Activated naive CD8-positive, alpha-beta T cell (primary cell): ENCODE measurements around the gene C11orf58.

ENCODE experiments used
- H3K27ac Mint-ChIP-seq: one replicate; pipeline ENCODE4 v1.8.0; 2021; ENCODE audit warnings: mixed read lengths
- H3K27me3 Mint-ChIP-seq: one replicate; pipeline ENCODE4 v1.8.0; 2021; ENCODE audit warnings: mixed read lengths
- H3K36me3 Mint-ChIP-seq: one replicate; pipeline ENCODE4 v1.8.0; 2021; ENCODE audit warnings: mixed read lengths
- H3K4me1 Mint-ChIP-seq: one replicate; pipeline ENCODE4 v1.8.0; 2021; ENCODE audit warnings: low read depth, mixed read lengths
- H3K4me3 Mint-ChIP-seq: one replicate; pipeline ENCODE4 v1.8.0; 2021; ENCODE audit warnings: mild to moderate bottlenecking, mixed read lengths
- H3K9me3 Mint-ChIP-seq: one replicate; pipeline ENCODE4 v1.8.0; 2021; ENCODE audit warnings: low read depth, mixed read lengths

Gene C11orf58

DNA sequence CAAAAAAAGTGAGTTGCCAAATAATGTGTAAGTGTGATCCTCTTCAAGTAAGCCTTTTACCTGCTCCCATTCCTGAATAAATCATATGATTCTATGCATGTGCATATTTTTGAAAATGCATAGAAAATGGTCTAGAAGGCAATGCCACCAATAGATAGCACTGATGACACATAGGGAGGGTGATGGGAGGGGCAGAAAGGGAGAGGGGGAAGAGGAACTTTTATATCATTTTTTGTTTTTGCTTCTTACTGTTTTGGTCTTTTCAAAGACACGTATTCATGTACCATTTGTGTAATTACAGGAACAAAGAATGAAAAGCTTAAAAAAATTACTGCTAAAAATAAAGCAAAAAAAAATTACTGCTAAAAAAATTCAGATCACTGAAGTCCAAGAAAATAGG lies 60.8 kb downstream of the C11orf58 start:
- H3K36me3 Mint-ChIP-seq, result no peaks in the 10 kb centered on the region
- H3K4me1 Mint-ChIP-seq, result peaks cover 6% of the 10 kb centered on the region
- H3K4me3 Mint-ChIP-seq, result no peak overlapping the region
- no peaks in the 10 kb centered on the region for H3K27me3 Mint-ChIP-seq
- H3K9me3 Mint-ChIP-seq, result no peaks in the 10 kb centered on the region
- no peak overlapping the region for H3K27ac Mint-ChIP-seq

GRCh38 chr11:16799890-16800289 lies 61.4 kb downstream of the C11orf58 start:
- H3K27ac Mint-ChIP-seq, result no peak overlapping the region
- H3K27me3 Mint-ChIP-seq, result no peaks in the 10 kb centered on the region
- H3K9me3 Mint-ChIP-seq, result no peaks in the 10 kb centered on the region

DNA sequence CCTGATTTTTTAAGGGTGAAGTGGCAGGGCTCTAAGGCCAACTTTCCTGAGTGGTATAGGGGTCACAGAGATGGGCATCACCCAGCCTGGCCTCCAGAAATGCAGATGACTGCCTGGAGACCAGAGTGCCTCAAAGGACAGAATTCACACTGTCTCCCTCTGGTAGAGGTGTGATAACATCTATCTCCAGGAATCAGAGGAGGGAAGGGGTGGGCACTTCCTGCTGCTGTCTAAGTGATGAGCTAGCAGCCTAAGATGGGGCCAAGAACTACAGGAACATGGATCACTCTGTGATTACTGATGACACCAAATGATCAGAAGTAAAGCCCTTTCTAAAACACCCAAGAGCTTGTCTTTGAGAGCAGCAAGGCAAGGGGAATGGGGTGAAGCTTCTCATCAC lies 61.9 kb downstream of the C11orf58 start:
- H3K4me3 Mint-ChIP-seq, result no peak overlapping the region
- H3K27me3 Mint-ChIP-seq, result no peaks in the 10 kb centered on the region
- H3K36me3 Mint-ChIP-seq, result no peaks in the 10 kb centered on the region
- no peak overlapping the region for H3K27ac Mint-ChIP-seq
- H3K4me1 Mint-ChIP-seq, result no peaks in the 10 kb centered on the region
- H3K9me3 Mint-ChIP-seq, result no peaks in the 10 kb centered on the region

More at GRCh38 chr11:16799890-16800289, 61.4 kb downstream of the C11orf58 start:
- Mint-ChIP-seq H3K4me1 (peaks cover 4% of the 10 kb centered on the region), H3K36me3 (no peaks in the 10 kb centered on the region), H3K4me3 (no peak overlapping the region)

DNA sequence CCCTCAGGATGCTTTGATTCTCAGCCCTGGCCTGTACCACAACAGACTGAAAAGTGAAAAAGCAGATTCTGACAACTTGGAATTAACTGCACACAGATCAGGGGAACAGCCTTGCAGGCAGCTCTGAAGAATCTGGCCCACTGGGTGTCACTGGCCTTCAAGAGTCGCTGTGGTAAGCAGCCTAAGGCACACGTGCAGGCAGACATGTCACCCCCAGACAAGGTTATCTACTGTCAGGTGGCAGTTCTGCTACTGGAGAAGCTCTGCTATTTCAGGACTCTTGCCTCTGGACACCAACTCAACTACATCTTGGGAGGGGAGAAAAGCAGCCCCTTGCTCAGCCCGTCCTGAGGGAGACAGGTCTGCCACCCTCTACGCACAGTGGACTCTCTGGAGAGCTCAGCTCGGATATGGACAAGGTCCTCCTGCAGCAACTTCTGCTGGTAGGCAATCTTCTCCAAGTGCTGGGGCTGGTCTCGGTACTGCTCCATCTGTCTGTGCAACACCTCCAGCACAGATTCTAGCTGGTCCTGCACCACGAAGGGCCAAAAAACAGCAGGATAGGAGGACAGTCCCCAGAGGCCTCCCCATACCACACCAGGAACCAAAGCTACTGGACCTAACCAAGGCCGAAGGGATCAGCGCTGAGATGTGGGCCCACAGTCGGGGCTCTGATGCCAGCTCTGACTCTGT lies 63.0 kb downstream of the C11orf58 start:
- Mint-ChIP-seq H3K27me3 (no peaks in the 10 kb centered on the region), H3K36me3 (no peaks in the 10 kb centered on the region), H3K4me3 (no peak overlapping the region), H3K27ac (no peak overlapping the region), H3K9me3 (no peaks in the 10 kb centered on the region), H3K4me1 (no peaks in the 10 kb centered on the region)

GRCh38 chr11:16804104-16804947 lies 65.9 kb downstream of the C11orf58 start:
- H3K27me3 Mint-ChIP-seq, result no peaks in the 10 kb centered on the region
- no peaks in the 10 kb centered on the region for H3K36me3 Mint-ChIP-seq
- no peaks in the 10 kb centered on the region for H3K9me3 Mint-ChIP-seq
- no peaks in the 10 kb centered on the region for H3K4me1 Mint-ChIP-seq
- H3K4me3 Mint-ChIP-seq, result no peak overlapping the region
- no peak overlapping the region for H3K27ac Mint-ChIP-seq

DNA sequence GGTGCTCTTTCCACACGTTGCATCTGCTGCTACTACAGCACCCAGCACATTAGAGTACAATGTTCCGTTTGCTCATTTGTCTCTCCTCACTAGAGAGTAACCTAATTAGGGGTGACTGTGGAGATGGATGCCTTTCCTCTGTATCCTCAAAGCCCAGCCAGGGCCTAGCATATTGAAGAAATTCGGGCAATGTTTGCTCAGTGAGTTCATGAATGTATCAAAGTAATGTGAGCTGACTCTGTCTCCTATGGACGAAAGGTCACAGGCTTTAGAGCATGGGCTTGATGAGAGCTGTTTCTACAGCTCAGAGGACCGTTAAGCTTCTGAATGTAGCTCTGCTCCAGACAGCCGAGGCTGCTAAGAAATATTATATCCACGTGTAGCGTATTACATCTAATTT lies 67.5 kb downstream of the C11orf58 start:
- H3K9me3 Mint-ChIP-seq, result no peaks in the 10 kb centered on the region
- no peaks in the 10 kb centered on the region for H3K36me3 Mint-ChIP-seq

DNA sequence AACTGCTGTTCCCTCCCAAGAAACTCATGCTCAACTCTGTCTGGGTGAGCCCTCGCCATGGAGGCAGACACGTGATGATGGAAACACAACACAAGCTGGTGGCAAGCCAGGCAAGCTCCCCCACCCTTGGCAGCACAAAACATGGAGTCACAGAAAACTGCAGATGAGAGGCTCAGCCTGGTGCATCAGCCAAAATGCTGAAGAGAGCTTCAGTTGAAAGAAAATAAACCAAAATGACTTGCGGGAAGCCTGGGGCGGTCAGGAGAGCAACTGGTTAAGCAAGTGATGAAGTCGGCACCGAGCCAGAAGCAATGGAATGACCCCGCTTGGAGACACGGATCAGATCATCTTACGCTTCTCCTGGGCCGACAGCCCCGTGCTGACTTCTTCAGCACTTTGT lies 68.3 kb downstream of the C11orf58 start:
- no peak overlapping the region for H3K4me3 Mint-ChIP-seq
- H3K27me3 Mint-ChIP-seq, result no peaks in the 10 kb centered on the region
- H3K4me1 Mint-ChIP-seq, result no peaks in the 10 kb centered on the region
- H3K9me3 Mint-ChIP-seq, result no peaks in the 10 kb centered on the region
- no peak overlapping the region for H3K27ac Mint-ChIP-seq
- no peaks in the 10 kb centered on the region for H3K36me3 Mint-ChIP-seq

More for the DNA sequence above, 67.5 kb downstream of the C11orf58 start:
- H3K4me1 Mint-ChIP-seq, result no peaks in the 10 kb centered on the region
- no peak overlapping the region for H3K4me3 Mint-ChIP-seq
- H3K27me3 Mint-ChIP-seq, result no peaks in the 10 kb centered on the region
- no peak overlapping the region for H3K27ac Mint-ChIP-seq

- Mint-ChIP-seq H3K27me3 (no peaks in the 10 kb centered on the region), H3K4me3 (no peak overlapping the region), H3K27ac (no peak overlapping the region), H3K9me3 (no peaks in the 10 kb centered on the region), H3K36me3 (no peaks in the 10 kb centered on the region), H3K4me1 (no peaks in the 10 kb centered on the region)
These were observed 68.9 kb downstream of the C11orf58 start for GRCh38 chr11:16807306-16807705.
